ENCODE data around the gene ACTRT2. TPM values are rescaled to one million over a fixed set of nuclear protein-coding genes. Genes with fewer than 3 reads are reported as not detected.

Gene ACTRT2
- total RNA-seq, 1 donor from 2014 or later = not detected

DNA sequence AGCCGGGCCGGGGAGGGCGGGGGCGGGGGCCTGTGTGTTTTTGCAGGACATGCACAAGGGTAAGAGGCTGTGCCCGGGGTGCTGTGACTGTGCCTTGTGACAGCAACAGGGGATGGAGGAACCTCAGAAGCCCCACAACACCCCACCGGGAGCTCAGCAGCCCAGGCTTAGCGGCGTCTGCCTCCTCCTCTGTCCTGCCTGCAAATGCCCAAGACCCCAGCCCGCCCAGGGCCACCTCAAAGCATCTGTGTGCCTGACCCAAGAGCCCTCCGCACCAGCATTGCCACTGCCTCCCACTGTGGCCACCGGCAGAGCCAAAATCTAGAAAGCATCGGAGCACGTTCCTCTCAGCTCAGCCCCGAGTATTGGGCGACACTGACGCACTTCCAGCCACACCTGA, 2.7 kb upstream of the ACTRT2 start:
- no peak for DNase-seq

DNA sequence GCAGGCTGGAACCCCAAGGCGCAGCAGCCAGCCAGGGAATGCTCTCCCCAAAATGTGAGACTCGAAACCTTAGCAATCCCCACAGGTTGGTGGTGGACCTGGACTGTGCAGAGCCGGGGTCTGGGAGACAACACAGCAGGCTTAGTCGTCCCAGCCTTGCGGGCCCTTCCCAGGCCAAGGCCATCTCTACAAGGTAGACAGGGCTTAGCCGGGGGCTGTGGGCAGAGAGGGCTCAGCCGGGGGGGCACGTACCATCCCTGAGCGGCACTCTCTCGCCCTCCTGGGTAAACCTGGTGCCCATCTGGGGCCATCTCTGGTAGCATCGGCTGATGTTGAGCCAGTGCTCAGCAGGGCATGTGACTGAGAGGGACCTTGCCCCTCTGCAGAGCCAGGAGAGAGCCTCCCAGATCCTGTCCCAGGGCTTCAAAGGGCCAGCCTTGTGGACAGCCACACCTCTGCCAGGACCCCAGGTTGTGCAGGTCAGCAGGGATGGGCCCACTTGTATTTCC, 2.2 kb upstream of the ACTRT2 start:
- DNase-seq = no peak

DNA sequence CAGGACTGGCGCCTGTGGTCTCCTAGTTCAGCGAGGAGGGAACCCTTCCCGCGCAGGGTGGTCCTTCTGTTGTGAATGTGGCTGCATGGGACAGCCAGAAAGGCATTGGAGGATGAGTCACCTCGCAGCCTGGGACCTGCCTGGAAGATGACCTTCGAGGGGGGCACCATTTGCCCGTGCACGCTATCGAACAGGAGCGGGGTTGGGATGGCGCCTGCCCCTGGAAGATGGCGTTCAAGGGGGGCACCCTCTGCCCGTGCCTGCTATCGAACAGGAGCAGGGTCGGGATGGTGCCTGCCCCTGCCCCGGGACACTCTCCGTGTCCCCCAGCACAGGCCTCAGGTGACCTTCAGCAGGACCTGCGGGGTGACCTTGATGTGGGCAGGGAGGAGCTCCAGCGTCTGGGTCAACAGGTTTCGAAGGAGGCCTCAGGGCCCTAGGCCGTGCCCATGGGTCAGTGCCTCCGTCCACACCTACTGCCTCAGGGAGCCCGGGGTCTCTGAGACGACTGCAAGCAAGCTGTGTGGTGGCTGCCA, 1.7 kb upstream of the ACTRT2 start:
- no peak for DNase-seq

DNA sequence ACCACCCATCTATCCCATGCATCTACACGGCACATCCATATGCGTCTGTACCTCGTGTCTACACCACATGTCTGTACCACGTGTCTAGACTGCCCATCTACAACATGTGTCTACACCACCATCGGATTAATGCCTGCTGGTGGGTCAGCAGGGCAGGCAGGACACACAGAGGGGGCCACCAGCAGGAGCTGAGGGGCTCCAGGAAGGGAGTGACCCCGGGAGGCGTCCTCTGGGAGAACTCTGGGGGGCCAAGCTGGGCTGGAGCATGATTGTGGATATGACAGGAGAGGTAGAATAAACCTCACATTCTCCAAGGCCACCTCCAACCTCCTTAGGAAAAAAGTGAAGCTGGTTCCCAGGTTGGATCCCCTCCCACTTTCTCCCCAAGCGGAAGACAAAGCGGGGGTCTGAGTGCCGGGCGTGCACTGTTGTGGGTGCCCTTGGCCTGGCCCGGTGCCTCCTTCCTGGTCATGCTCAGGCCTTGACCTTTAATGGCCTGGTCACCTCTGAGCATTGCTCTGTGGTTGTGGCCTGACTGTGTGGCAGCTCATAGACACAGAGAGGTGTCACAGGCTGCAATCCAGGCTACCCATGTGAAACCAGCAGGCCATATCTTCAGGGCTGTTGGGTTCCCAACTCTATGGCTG, 881 bp upstream of the ACTRT2 start:
- DNase-seq = no peak

DNA sequence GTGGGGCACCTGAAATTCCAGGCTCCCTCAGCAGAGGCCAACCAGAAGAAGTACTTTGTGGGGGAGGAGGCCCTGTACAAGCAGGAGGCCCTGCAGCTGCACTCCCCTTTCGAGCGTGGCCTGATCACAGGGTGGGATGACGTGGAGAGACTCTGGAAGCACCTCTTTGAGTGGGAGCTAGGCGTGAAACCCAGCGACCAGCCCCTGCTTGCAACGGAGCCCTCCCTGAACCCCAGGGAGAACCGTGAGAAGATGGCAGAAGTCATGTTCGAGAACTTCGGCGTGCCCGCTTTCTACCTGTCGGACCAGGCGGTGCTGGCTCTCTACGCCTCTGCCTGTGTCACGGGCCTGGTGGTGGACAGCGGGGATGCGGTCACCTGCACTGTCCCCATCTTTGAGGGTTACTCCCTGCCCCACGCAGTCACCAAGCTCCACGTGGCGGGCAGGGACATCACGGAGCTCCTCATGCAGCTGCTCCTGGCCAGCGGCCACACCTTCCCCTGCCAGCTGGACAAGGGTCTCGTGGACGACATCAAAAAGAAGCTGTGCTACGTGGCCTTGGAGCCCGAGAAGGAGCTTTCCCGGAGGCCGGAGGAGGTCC, 634 bp downstream of the ACTRT2 start:
- no peak for DNase-seq

DNA sequence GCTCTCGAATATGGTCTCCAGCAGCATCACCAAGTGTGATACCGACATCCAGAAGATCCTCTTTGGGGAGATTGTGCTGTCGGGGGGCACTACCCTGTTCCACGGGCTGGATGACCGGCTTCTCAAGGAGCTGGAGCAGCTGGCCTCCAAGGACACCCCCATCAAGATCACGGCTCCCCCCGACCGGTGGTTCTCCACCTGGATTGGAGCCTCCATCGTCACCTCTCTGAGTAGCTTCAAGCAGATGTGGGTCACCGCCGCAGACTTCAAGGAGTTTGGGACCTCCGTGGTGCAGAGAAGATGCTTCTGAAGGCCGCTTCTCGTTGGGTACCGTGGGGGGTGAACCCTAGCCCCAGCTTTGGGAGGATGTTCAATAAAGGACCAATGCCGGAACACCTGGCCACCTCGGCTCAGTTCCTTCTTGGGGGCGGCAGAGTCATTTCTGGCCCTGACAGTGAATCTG, 1.3 kb downstream of the ACTRT2 start:
- no peak for DNase-seq

DNA sequence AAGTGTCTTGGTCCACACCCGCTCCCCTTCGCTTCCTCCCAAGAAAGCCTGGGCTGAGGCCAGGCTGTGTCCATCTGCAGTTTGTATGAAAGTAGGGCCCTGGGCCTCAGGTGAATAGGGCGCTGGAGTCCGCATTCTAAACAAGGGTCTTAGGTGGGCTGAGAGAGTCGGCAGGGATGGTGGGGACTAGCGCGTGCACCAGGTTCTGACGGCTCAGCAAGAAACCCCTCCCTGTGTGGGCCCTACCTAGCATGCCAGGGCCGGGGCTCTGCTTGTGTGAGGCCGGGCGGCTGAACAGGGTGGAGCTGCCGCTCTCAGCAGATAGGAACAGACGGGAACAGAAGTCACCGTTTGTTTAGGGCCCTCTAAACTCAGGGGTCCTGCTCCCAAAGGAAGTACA, 1.7 kb downstream of the ACTRT2 start:
- no peak for DNase-seq

DNA sequence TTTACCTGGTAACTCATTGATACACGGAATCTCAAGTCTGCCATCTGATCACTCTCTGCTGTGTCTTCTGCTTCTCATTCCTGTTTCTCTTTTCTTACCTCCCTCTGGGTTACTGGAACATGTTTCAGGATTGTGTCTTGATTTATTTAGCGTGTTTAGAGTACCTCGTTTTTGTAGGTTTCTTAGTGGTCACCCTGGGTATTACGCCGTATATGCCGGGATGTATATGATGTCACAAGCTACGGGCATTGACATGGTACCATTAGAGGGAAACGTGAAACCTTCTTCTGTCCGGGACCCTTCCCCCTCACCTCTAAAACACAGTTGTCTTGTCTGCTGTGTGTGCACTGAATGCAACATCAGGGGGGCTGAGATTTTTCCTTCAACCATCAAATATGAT, 2.8 kb downstream of the ACTRT2 start:
- no peak for DNase-seq

DNA sequence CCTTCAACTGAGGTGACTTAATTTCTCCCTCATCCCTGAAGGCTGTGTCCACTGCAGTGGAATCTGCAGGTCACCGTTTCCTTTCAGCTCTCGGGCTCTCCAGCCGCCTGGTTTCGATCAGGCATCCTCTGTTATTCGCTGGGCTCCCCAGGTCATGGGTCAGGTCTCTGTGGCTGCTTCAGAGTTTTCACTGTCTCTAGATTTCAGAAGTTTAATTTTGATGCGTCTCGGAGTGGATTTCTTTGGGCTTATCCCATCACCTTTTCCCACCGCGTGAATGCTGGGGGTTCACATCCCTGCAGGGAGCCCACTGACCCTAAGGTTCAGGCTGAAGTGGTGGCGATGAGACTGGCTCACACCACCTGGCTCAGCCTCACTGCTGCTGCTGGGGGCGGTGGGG, 3.3 kb downstream of the ACTRT2 start:
- no peak for DNase-seq

DNA sequence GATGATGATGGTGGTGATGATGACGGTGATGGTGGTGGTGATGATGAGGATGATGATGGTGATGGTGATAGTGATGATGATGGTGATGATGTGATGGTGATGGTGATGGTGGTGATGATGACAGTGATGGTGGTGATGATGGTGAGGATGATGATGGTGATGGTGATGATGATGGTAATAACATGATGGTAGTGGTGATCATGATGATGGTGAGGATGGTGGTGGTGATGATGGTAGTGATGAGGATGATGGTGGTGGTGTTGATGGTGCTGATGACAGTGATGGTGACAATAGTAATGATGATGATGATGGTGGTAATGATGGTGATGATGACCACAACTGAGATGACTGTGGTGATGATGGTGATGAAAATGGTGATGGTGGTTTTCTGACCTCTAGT, 4.9 kb downstream of the ACTRT2 start:
- no peak for DNase-seq

DNA sequence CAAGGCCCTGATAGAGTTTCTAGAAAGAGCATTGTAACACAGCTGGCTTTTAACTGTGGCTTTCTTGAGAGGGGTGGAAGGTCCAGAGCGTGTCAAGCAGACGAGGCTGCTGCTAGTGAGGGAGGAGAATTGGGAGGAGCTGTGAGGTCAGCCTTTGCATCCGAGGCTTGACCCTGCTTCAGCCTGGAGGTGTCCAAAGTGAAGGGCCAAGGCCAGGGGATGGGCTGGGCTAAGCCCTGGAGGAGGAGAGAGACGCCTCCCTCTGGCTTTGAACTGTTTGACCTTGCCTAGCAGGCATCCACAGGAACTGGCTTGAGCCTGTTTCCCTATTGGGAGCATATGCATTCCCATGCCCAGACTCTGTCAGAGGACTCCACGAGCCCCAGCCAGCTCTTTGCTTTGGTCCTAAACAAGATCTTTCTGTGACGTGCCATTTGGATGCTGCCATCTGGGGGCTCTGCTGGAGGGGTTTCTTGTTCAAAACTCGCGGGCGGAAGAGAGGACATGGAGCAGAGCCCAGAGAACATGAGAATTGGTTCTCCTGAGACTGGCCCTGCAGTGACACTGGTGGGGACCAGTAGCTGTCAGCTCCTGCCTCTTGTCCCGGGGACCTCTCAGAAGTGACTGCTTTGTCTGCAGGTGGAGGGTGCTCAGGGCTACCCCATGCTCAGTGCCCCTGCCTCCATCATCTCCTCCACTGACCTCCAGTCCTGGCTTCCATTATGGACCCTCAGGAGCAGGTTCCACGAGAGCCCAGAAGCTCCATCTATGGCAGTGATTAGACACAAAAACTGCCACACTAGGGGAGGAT, 5.5 kb downstream of the ACTRT2 start:
- no peak for DNase-seq

DNA sequence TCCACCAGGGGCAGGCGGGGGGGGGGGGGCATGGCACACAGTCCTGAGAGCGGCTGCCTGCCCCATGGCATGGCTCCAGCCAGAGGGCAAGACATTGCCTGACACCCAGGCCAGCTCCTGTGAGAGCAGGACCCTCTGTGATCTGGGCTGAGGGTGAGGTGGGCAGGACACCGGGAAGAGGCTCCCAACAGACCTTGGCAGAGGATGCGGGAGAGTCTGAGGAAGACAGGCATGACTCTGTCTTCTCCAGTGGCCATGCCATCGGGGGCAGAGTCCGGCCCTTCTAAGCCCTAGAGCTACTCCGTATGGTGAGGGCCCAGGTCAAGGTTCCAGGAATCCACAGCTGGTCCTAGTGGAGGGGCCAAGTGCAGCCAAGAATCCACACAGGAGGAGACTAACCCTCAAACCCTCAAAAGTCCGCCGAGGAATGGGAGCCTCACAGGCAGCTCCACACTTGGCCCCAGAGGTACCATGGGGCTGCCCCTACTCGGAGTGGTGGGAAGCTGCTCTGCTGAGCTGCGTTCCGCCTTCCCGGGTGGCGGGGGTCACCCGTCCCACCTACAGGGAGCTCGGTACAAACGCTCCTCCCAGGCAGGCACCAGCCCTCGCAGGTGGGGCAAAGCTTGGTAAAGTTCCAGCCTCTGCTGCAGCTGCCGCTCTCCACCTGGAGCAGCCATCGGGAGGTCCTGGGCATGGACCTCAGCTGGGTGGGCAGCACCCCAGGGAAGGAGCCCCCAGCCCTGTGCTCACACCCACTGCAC, 6.5 kb downstream of the ACTRT2 start:
- DNase-seq = no peak

DNA sequence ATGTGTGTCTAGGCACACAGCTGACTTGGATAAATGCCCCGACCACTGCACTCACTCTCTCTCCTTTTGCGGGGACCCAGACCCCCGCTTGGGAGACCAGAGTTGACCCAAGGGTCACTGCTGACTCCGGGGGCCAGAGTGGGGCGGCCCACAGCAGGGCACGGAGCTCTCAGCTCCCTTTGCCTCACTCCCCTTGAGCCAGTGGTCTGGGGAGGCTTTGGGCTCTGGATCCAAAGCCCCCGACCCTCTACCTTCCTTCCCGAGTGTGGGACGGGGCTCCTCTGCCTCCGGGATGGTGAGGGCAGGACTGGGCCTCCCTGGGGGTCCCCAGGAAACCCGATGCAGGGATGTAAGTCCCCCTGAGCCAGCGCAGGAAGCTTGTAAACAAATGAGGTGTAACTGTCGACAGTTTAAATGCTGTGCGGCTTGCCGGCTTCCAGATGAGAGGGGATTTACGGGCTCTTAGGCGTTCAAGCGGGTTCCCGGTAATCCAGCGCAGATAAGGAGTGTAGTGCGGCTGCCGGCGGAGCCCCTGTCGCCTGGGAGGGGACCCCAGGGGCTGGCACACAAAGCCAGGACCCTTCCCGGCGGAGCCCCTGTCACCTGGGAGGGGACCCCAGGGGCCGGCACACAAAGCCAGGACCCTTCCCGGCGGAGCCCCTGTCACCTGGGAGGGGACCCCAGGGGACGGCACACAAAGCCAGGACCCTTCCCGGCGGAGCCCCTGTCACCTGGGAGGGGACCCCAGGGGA, 7.4 kb downstream of the ACTRT2 start:
- no peak for DNase-seq

DNA sequence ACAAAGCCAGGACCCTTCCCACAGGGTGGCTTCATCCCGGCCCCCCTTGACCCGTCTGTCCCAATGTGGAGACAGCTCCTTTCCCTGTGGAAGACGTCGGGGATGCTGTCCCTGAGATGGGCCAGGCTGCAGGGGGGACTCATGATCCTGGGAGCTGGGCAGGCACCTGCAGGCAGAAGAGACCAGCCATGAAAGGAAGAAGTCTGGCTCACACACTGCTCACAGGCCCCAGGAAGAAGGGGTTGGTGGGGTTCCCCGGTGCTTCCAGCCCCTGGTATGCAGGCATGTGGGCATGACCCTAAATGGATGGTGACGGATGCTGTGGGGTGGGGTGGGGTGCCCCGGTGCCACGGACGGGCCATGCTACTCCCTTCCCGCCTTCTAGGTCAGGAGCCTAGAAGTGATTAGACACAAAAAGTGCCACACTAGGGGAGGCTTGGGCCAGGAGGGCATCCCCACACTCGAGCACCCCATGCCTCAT, 8.3 kb downstream of the ACTRT2 start:
- DNase-seq = no peak

DNA sequence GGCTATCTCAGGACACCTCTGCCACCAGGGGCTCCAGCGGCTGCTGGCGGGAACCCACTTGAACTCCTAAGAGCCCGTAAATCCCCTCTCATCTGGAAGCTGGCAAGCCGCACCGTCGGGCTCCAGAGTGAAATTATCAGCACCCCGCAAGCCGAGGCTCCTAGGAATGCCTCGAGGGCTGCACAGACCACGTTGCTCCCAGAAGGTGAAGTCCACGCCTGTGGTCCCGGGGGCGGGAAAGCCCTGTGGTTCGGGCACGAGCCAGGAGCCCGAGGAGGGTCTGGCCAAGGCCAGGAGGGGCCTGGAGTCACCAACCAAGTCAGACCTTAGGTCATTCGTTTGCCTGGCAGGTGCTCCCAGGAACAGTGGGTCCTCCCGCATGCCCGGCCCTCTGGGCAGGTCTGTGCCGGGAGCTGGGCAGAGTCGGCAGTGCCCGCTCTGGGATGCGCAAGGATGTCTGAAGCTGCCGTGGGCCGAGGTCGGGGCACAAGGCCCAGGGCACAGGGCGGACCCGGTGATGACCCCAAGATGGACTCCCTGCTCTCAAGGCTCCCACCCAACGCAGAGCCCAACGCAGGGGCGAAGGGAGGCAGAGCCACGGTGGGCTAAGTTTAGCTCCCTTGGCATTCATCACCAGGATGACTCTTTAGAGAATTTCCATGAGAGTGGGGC, 8.9 kb downstream of the ACTRT2 start:
- no peak for DNase-seq

DNA sequence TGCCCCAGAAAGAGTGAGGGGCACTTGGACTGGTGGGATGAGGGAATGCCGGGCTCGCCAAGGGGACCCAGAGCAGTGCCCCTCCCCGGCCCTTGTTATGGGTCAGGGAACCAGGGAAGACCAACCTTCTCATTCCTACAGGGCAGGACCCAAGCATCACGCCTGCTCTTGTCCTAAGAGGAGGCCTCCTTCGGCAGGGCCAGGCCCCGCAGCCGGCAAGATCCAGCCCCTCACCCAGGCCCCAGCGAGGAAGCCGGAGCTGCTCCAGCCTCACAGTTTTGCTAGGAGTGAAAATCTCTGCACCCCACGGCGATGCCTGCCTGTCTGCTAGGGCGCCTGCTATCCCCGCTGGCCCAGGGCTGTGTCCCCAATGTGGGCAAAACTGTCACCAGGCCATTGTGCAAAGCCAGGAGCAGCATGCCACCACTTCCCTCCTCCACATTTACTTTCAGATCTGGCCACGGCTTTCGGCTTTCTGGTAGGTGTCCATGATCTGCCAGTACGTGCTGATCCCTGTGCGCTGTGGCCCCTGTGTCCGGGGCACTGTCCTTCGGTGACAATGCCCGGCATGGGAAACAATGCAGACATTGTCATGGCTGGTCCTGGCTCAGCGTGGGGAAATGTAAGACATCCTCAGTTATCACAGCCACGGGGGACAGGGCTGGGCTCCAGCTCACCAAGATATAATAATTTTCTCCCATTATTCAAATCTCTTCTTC, 9.6 kb downstream of the ACTRT2 start:
- no peak for DNase-seq

DNA sequence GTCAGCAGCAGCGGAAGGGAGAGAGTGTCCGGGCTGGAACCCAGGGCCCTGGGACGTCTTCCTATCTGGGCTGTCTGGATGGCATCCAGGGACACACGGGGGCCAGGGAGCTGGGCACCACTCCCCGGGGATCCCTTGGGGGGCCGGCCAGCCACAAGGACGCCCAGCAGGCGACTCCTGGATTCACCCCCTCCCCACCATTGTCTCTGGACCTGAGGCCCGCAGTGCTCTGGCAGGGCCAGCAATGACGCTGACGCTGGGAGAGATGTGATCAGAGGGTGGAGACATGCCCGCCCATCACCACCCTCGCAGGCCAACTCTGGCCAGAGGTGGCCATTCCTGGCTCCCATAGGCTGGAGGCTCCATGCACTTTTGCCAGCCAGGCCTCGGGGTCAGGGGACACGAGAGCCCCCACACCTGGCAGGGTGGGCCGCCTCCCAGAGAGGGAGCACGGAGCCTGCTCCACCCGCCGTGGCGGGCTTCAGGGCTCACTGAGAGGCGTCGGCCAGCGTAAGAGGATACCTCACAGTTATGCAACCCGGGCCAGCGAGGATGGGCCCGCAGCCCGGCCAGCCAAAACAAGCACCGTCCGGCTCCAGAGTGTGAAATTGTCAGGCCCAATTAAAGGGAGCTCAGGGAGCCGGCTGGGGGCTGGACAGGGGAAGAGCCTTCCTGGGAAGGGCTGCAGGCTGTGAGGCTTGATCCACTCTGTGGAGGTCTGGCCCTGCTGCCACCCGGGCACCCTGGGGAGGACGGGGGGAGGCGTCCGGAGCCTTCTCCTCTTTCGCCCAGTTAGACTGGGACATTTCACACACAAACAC, 10.3 kb downstream of the ACTRT2 start:
- DNase-seq = no peak

DNA sequence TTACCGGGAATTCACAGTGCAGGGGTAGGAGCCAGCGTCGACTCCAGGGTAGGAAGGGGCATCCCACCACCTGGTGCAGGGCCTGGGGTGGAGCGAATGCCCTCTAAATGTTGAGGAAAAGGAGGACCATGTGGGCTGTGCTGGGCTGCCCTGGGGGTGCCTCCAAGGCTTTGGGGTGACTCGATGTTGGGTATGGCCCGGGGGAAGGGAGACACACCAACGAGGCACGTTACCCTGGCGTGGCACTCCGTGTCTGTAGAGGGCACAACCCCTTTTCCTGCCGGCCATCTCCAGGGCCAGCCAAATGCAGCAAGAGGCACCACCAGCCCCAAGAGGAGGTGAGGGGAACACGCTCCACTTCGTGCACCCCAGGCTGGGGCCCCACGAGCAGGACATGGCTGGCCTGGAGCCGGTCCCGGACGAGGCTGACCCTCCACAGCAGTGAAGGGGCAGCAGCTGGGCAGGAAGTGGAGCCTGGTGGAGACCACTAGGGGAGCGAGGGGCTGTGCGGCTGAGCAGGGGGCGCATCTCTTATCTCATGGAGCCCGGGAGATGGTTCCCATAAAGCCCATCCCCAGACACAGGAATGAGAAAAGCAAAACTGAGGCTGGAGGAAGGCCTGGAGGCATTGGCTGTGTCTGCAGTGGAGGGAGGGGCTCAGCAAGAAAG, 11.2 kb downstream of the ACTRT2 start:
- DNase-seq = no peak
